HG03457 (cell line): ENCODE data around the gene TMEM11.

ENCODE experiments used
- ATAC-seq: cut with Tn5 transposase; IDR thresholded peaks from one replicate; pipeline ENCODE4 v1.9.1; 2021; ENCODE audit warnings: moderate number of reproducible peaks; ENCODE audit not compliant: unreplicated experiment

The TMEM11 gene

GRCh38 chr17:21186399-21187187 is 27.4 kb downstream of the TMEM11 start:
- no peak for ATAC-seq

GRCh38 chr17:21185061-21185460 is 28.9 kb downstream of the TMEM11 start:
- no peak for ATAC-seq

GRCh38 chr17:21184570-21184969 is 29.4 kb downstream of the TMEM11 start:
- ATAC-seq, result no peak

- no peak for ATAC-seq
Observed at GRCh38 chr17:21183468-21183867, 30.5 kb downstream of the TMEM11 start.

GRCh38 chr17:21177854-21178600 is 35.9 kb downstream of the TMEM11 start:
- ATAC-seq, result no peak

GRCh38 chr17:21177401-21177800 is 36.6 kb downstream of the TMEM11 start:
- ATAC-seq, result no peak

- ATAC-seq, result no peak
Observed at GRCh38 chr17:21176773-21177395, 37.1 kb downstream of the TMEM11 start.

GRCh38 chr17:21174713-21175112 is 39.2 kb downstream of the TMEM11 start:
- no peak for ATAC-seq

GRCh38 chr17:21174186-21174585 is 39.8 kb downstream of the TMEM11 start:
- no peak for ATAC-seq

GRCh38 chr17:21173543-21173942 is 40.4 kb downstream of the TMEM11 start:
- ATAC-seq, result no peak

GRCh38 chr17:21172846-21173245 is 41.1 kb downstream of the TMEM11 start:
- ATAC-seq, result no peak

GRCh38 chr17:21171970-21172510 is 41.9 kb downstream of the TMEM11 start:
- ATAC-seq, result no peak

GRCh38 chr17:21171309-21171922 is 42.5 kb downstream of the TMEM11 start:
- peak; percentile 56 for ATAC-seq

- ATAC-seq, result no peak
Observed at GRCh38 chr17:21170809-21171208, 43.2 kb downstream of the TMEM11 start.

- no peak for ATAC-seq
Observed at GRCh38 chr17:21169496-21169895, 44.5 kb downstream of the TMEM11 start.

- ATAC-seq, result no peak
Observed at GRCh38 chr17:21168555-21168865, 45.5 kb downstream of the TMEM11 start.

GRCh38 chr17:21167303-21167702 is 46.7 kb downstream of the TMEM11 start:
- no peak for ATAC-seq

GRCh38 chr17:21166595-21167210 is 47.3 kb downstream of the TMEM11 start:
- no peak for ATAC-seq

GRCh38 chr17:21165922-21166594 is 47.9 kb downstream of the TMEM11 start:
- no peak for ATAC-seq

GRCh38 chr17:21164620-21165019 is 49.3 kb downstream of the TMEM11 start:
- ATAC-seq, result no peak
